NCI-H524 treated with DMSO at 0.1 percent for 48 hours (cell line): Measurements from ENCODE around the gene ACE.

Source experiments
- DNase-seq: peaks from one replicate; lab custom pipeline; 2025; lab: John Stamatoyannopoulos, UW

The ACE gene

GRCh38 chr17:63476854-63477479 is at the start of gene ACE:
TSS of gene ACE (plus strand) at chr17:63477061. CDS start at chr17:63477095, 34 bp downstream.
- DNase-seq = peak; percentile 50

- DNase-seq = no peak
These were observed 47.1 kb upstream of the ACE start for GRCh38 chr17:63429766-63430165.

GRCh38 chr17:63430223-63430622 is 46.6 kb upstream of the ACE start:
- no peak for DNase-seq

- no peak for DNase-seq
These were observed 45.3 kb upstream of the ACE start for GRCh38 chr17:63431618-63431938.

- no peak for DNase-seq
These were observed 44.7 kb upstream of the ACE start for GRCh38 chr17:63431939-63432804.

GRCh38 chr17:63433746-63434591 is 42.9 kb upstream of the ACE start:
- no peak for DNase-seq

GRCh38 chr17:63434951-63435571 is 41.8 kb upstream of the ACE start:
- no peak for DNase-seq

- no peak for DNase-seq
These were observed 41.0 kb upstream of the ACE start for GRCh38 chr17:63435681-63436522.

GRCh38 chr17:63436523-63437110 is 40.2 kb upstream of the ACE start:
- DNase-seq = no peak

GRCh38 chr17:63437287-63438091 is 39.4 kb upstream of the ACE start:
- DNase-seq = no peak

- DNase-seq = no peak
These were observed 38.5 kb upstream of the ACE start for GRCh38 chr17:63438092-63439051.

- DNase-seq = no peak
These were observed 37.2 kb upstream of the ACE start for GRCh38 chr17:63439687-63440086.

- no peak for DNase-seq
These were observed 36.6 kb upstream of the ACE start for GRCh38 chr17:63440127-63440769.

- DNase-seq = no peak
These were observed 36.0 kb upstream of the ACE start for GRCh38 chr17:63440770-63441335.

GRCh38 chr17:63441654-63442053 is 35.2 kb upstream of the ACE start:
- no peak for DNase-seq

- DNase-seq = no peak
These were observed 34.8 kb upstream of the ACE start for GRCh38 chr17:63442074-63442473.

GRCh38 chr17:63442549-63443035 is 34.3 kb upstream of the ACE start:
- no peak for DNase-seq

GRCh38 chr17:63443053-63443452 is 33.8 kb upstream of the ACE start:
- no peak for DNase-seq
